Cardiac fibroblast (primary cell): Measurements from ENCODE around the gene FAM222B.

ENCODE experiments used
- DNase-seq, 2 donors: peaks; one replicate each; pipeline versions ENCODE4 v3.0.0 to v3.0.0-alpha.2; 2010; ENCODE audit warnings: low read depth in 2 of 2
- H3K4me3 ChIP-seq, 2 donors: replicated peaks in 1 of 2; 1 replicate in 1 of 2; 2 replicates in 1 of 2; pipeline ENCODE4 v1.5.1; 2011; ENCODE audit warnings: low read depth in 2 of 2, low read length in 2 of 2, mild to moderate bottlenecking in 2 of 2, moderate library complexity in 1 of 2
- TF ChIP-seq, protein P1 (sequence below): IDR thresholded peaks from one replicate; pipeline ENCODE4 v1.5.1; 2011; ENCODE audit warnings: low read depth, mild to moderate bottlenecking, low read length, inconsistent platforms

Gene FAM222B

GRCh38 chr17:28756049-28756804, 86.4 kb downstream of the FAM222B start:
- TF ChIP-seq, protein P1, sequence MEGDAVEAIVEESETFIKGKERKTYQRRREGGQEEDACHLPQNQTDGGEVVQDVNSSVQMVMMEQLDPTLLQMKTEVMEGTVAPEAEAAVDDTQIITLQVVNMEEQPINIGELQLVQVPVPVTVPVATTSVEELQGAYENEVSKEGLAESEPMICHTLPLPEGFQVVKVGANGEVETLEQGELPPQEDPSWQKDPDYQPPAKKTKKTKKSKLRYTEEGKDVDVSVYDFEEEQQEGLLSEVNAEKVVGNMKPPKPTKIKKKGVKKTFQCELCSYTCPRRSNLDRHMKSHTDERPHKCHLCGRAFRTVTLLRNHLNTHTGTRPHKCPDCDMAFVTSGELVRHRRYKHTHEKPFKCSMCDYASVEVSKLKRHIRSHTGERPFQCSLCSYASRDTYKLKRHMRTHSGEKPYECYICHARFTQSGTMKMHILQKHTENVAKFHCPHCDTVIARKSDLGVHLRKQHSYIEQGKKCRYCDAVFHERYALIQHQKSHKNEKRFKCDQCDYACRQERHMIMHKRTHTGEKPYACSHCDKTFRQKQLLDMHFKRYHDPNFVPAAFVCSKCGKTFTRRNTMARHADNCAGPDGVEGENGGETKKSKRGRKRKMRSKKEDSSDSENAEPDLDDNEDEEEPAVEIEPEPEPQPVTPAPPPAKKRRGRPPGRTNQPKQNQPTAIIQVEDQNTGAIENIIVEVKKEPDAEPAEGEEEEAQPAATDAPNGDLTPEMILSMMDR, result no peak
- no peak overlapping the region for H3K4me3 ChIP-seq
- DNase-seq, result peak in 1 of 2 donors; percentile 32

DNA sequence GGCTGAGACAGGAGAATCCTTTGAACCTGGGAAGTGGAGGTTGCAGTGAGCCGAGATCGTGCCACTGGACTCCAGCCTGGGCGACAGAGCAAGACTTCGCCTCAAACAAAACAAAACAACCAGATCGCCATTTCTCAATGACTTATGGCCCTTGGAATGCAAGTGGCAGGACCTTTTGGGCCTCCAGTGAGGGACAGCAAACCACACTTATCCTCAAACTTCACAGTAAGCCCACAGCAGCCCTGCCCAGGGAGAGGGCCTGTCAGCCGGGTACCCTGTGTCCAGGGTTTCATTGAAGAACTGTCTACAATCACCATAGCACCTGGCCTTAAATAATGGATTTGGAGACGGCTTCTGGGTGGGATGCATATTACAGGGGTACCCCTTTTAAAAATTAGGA, 87.1 kb downstream of the FAM222B start:
- DNase-seq, result peak in 1 of 2 donors; percentile 43
- TF ChIP-seq, protein P1, result no peak
- H3K4me3 ChIP-seq, result no peak overlapping the region

GRCh38 chr17:28751600-28752366, 90.8 kb downstream of the FAM222B start:
- H3K4me3 ChIP-seq, result no peak overlapping the region
- DNase-seq, result no peak
- TF ChIP-seq, protein P1, result no peak

GRCh38 chr17:28750178-28751047, 92.2 kb downstream of the FAM222B start:
- H3K4me3 ChIP-seq, result no peak overlapping the region
- TF ChIP-seq, protein P1, result peak; percentile 100
- DNase-seq, result peak; percentile 95 to 96

DNA sequence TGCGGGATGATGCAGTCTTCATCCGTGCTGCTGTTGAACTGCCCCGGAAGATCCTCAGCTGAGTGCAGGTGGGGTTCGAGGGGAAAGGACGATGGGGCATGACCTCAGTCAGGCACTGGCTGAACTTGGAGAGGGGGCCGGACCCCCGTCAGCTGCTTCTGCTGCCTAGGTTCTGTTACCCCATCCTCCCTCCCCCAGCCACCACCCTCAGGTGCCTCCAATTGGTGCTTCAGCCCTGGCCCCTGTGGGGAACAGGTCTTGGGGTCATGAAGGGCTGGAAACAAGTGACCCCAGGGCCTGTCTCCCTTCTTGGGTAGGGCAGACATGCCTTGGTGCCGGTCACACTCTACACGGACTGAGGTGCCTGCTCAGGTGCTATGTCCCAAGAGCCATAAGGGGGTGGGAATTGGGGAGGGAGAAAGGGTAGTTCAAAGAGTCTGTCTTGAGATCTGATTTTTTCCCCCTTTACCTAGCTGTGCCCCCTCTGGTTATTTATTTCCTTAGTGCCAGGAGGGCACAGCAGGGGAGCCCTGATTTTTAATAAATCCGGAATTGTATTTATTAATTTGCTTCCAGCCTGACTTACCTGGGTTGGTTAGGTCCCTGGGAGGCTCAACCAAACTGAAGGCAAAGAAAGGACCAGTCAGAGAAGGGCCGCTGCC, 92.9 kb downstream of the FAM222B start:
- no peak for DNase-seq
- no peak overlapping the region for H3K4me3 ChIP-seq
- TF ChIP-seq, protein P1, result no peak
